Measurements from ENCODE around the gene SUMO3. TPM values are rescaled to one million over a fixed set of nuclear protein-coding genes. Genes with fewer than 3 reads are reported as not detected.

The SUMO3 gene
- polyA plus RNA-seq, 1 donor (not counting 4 experiments of a cell fraction or from before 2014, with no cell fraction given): 115 TPM

DNA sequence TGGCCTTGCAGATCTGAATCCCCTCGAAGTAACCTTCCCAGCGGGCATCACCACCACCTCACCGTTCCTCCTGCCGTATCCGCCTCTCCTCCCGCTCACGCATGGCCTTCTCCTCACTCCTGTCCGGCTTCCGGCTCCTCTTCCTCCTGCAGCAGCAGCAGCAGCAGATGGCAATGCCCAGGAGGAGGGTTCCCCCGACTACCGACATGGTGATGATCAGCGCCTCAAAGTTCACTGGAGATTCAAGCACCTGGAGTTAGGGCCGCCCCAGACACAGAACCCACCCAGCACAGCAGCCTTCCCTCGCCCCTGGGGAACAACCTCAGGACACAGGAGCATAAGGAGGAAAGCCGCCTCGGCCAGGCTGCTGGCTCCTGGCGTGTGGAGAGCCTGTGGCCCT is 38.3 kb upstream of the SUMO3 start:
- dilution Hi-C loops (cut with MboI; ENCODE audit: extremely low pct_ligation_motif_present, low sequenced_read_pairs): no loop called here
- H4K20me1 ChIP-seq (ENCODE audit: control insufficient read depth, extremely low read depth, insufficient read depth, low read length): peaks cover 9% of the 10 kb centered on the region

DNA sequence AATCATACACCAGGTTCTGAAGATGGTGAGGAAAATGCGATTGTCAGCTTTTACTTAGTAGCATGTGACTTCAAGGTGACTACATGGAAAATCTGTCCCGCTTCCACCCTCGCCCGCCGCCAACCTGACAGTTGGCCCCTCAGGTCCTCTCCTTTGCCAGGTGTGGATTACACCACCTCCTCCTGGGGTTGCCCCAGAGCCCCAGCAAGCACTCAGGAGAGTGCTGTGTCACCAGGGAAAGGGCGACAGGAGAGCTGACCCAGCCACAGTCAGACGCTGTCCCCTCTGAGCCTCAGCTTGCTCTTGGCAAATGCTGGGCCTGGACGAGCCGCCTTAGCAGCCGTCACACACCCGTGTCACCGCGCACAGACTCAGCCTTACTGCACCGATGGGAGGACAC is 37.7 kb upstream of the SUMO3 start:
- FAIRE-seq (no peak), DNase-seq (ENCODE audit: low read depth, low spot score) (no peak)
- H3K9me3 ChIP-seq (ENCODE audit: control insufficient read depth, low read depth, low read length): no peaks in the 10 kb centered on the region
- H3K27ac ChIP-seq (ENCODE audit: control insufficient read depth, insufficient read depth, low read length): no peak overlapping the region
- peaks cover 15% of the 10 kb centered on the region for H3K4me1 ChIP-seq (ENCODE audit: control insufficient read depth, extremely low read depth, insufficient read depth, low read length)
- H3K79me2 ChIP-seq (ENCODE audit: control insufficient read depth, insufficient read depth, low read length): peaks cover 36% of the 10 kb centered on the region
- H3K27me3 ChIP-seq (ENCODE audit: control insufficient read depth, extremely low read depth, insufficient read depth, low read length): no peaks in the 10 kb centered on the region
- no peak overlapping the region for H3K9ac ChIP-seq (ENCODE audit: control insufficient read depth, extremely low read depth, insufficient read depth, low read length)
- no peak overlapping the region for H2AFZ ChIP-seq (ENCODE audit: control insufficient read depth, low read length)
- dilution Hi-C loops (cut with MboI; ENCODE audit: extremely low pct_ligation_motif_present, low sequenced_read_pairs): no loop called here
- H3K9me1 ChIP-seq (ENCODE audit: control insufficient read depth, extremely low read depth, insufficient read depth, low read length): peaks cover 6% of the 10 kb centered on the region
- TF ChIP-seq EZH2 (IDR thresholded peaks at IDR 0.05; ENCODE audit: low read length): no peak
- TF ChIP-seq, protein P1, sequence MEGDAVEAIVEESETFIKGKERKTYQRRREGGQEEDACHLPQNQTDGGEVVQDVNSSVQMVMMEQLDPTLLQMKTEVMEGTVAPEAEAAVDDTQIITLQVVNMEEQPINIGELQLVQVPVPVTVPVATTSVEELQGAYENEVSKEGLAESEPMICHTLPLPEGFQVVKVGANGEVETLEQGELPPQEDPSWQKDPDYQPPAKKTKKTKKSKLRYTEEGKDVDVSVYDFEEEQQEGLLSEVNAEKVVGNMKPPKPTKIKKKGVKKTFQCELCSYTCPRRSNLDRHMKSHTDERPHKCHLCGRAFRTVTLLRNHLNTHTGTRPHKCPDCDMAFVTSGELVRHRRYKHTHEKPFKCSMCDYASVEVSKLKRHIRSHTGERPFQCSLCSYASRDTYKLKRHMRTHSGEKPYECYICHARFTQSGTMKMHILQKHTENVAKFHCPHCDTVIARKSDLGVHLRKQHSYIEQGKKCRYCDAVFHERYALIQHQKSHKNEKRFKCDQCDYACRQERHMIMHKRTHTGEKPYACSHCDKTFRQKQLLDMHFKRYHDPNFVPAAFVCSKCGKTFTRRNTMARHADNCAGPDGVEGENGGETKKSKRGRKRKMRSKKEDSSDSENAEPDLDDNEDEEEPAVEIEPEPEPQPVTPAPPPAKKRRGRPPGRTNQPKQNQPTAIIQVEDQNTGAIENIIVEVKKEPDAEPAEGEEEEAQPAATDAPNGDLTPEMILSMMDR (optimal IDR thresholded peaks at IDR 0.05 in 1 of 3, IDR thresholded peaks at IDR 0.05 in 1 of 3, conservative IDR thresholded peaks at IDR 0.05 in 1 of 3; ENCODE audit: extremely low read depth in 1 of 3, insufficient read depth in 2 of 3, low read length in 3 of 3): no peak
- peaks cover 32 to 45% of the 10 kb centered on the region in 2 experiments for H3K36me3 ChIP-seq (ENCODE audit: control insufficient read depth in 2 of 2, extremely low read depth in 1 of 2, insufficient read depth in 2 of 2, low read length in 2 of 2)
- no peak overlapping the region for H3K4me2 ChIP-seq (ENCODE audit: control insufficient read depth, extremely low read depth, insufficient read depth, low read depth, low read length)
- H4K20me1 ChIP-seq (ENCODE audit: control insufficient read depth, extremely low read depth, insufficient read depth, low read length): peaks cover 7% of the 10 kb centered on the region
- H3K4me3 ChIP-seq (ENCODE audit: control insufficient read depth in 2 of 3, extremely low read depth in 1 of 3, insufficient read depth in 2 of 3, low read depth in 1 of 3, low read length in 3 of 3): no peak overlapping the region

More for the DNA sequence above, 38.3 kb upstream of the SUMO3 start:
- Histone ChIP-seq H3K9me3 (ENCODE audit: control insufficient read depth, low read depth, low read length) (no peaks in the 10 kb centered on the region), H3K36me3 (ENCODE audit: control insufficient read depth in 2 of 2, extremely low read depth in 1 of 2, insufficient read depth in 2 of 2, low read length in 2 of 2) (peaks cover 30 to 42% of the 10 kb centered on the region in 2 experiments), H3K9me1 (ENCODE audit: control insufficient read depth, extremely low read depth, insufficient read depth, low read length) (peaks cover 6% of the 10 kb centered on the region), H3K4me2 (ENCODE audit: control insufficient read depth, extremely low read depth, insufficient read depth, low read depth, low read length) (no peak overlapping the region), H3K4me1 (ENCODE audit: control insufficient read depth, extremely low read depth, insufficient read depth, low read length) (peaks cover 15% of the 10 kb centered on the region), H3K27ac (ENCODE audit: control insufficient read depth, insufficient read depth, low read length) (no peak overlapping the region), H3K9ac (ENCODE audit: control insufficient read depth, extremely low read depth, insufficient read depth, low read length) (no peak overlapping the region), H3K4me3 (ENCODE audit: control insufficient read depth in 2 of 3, extremely low read depth in 1 of 3, insufficient read depth in 2 of 3, low read depth in 1 of 3, low read length in 3 of 3) (no peak overlapping the region), H3K79me2 (ENCODE audit: control insufficient read depth, insufficient read depth, low read length) (peaks cover 39% of the 10 kb centered on the region), H3K27me3 (ENCODE audit: control insufficient read depth, extremely low read depth, insufficient read depth, low read length) (no peaks in the 10 kb centered on the region), H2AFZ (ENCODE audit: control insufficient read depth, low read length) (no peak overlapping the region)
- FAIRE-seq (no peak), DNase-seq (ENCODE audit: low read depth, low spot score) (no peak)
- TF ChIP-seq, protein P1 (optimal IDR thresholded peaks at IDR 0.05 in 1 of 3, IDR thresholded peaks at IDR 0.05 in 1 of 3, conservative IDR thresholded peaks at IDR 0.05 in 1 of 3; ENCODE audit: extremely low read depth in 1 of 3, insufficient read depth in 2 of 3, low read length in 3 of 3): no peak
- no peak for TF ChIP-seq EZH2 (IDR thresholded peaks at IDR 0.05; ENCODE audit: low read length)
